Panc1 (cell line): ENCODE data around the gene PXDN. TPM values are rescaled to one million over a fixed set of nuclear protein-coding genes. Genes with fewer than 3 reads are reported as not detected.

Source experiments
- ATAC-seq: fragments of 200-7000 bp; cut with Tn5 transposase; 2 replicates; pipeline ENCODE4 v1.9.1; 2020; ENCODE audit warnings: mild to moderate bottlenecking, moderate library complexity
- BruUV-seq: library from RNA; stranded (reverse); fragments of 400-500 nt; replicated peaks from 2 replicates; lab custom pipeline; 2021; lab: Mats Ljungman, UMichigan
- CTCF ChIA-PET: fragments of 300-600 bp; sonication (Branson Sonifier 250); formaldehyde crosslinking; loops from one replicate; lab custom pipeline; 2022; ENCODE audit warnings: antibody characterized with exemption; lab: Charles Lee
- POLR2A ChIA-PET: fragments of 300-600 bp; sonication (Branson Sonifier 250); formaldehyde crosslinking; loops from one replicate; lab custom pipeline; 2022; ENCODE audit warnings: antibody characterized with exemption; lab: Charles Lee
- DNase-seq: peaks from one replicate; pipeline ENCODE4 v3.0.0-alpha.2; 2010; ENCODE audit warnings: low read depth, low spot score
- H3K27ac ChIP-seq: 2 replicates; pipeline ENCODE4 v1.5.1; 2011; ENCODE audit warnings: mild to moderate bottlenecking, low read length, inconsistent platforms
- H3K27me3 ChIP-seq: fragments of 200-500 bp; sonication (Bioruptor generic); 2 replicates; pipeline ENCODE4 v1.6.0; 2014; ENCODE audit warnings: low read length, inconsistent platforms; ENCODE audit not compliant: control insufficient read depth, insufficient read depth
- H3K36me3 ChIP-seq: fragments of 200-500 bp; sonication (Bioruptor generic); 2 replicates; pipeline ENCODE4 v1.5.1; 2014; ENCODE audit warnings: inconsistent platforms, mild to moderate bottlenecking, low read length, moderate library complexity; ENCODE audit not compliant: control insufficient read depth, insufficient read depth
- H3K4me1 ChIP-seq: 2 replicates; pipeline ENCODE4 v1.5.1; 2011; ENCODE audit warnings: inconsistent platforms, mild to moderate bottlenecking, low read length, moderate library complexity; ENCODE audit not compliant: control insufficient read depth, insufficient read depth
- H3K4me3 ChIP-seq, 2 experiments: 2 replicates each; pipeline ENCODE4 v1.5.1; 2011 to 2012; ENCODE audit warnings: low read depth in 2 of 2, low read length in 2 of 2, mild to moderate bottlenecking in 2 of 2, inconsistent platforms in 1 of 2, moderate library complexity in 1 of 2
- H3K9me3 ChIP-seq: fragments of 200-500 bp; sonication (Bioruptor generic); 2 replicates; pipeline ENCODE4 v1.5.1; 2014; ENCODE audit warnings: low read depth, mild to moderate bottlenecking, inconsistent platforms, low read length, moderate library complexity; ENCODE audit not compliant: control insufficient read depth, insufficient read depth
- POLR2AphosphoS5 ChIP-seq: IDR thresholded peaks from 2 replicates; pipeline ENCODE4 v1.6.1; 2012; ENCODE audit warnings: mild to moderate bottlenecking, low read depth, low read length, moderate library complexity
- REST ChIP-seq, 2 experiments: IDR thresholded peaks; 2 replicates each; pipeline ENCODE4 v1.6.1; 2011 to 2012; ENCODE audit warnings: low read depth in 2 of 2, control low read depth in 1 of 2, low read length in 1 of 2, mild to moderate bottlenecking in 1 of 2, moderate library complexity in 1 of 2; ENCODE audit not compliant: insufficient read depth in 1 of 2
- SIN3A ChIP-seq: IDR thresholded peaks from 2 replicates; pipeline ENCODE4 v1.6.1; 2012; ENCODE audit warnings: low read depth, mild to moderate bottlenecking, low read length, moderate library complexity, borderline replicate concordance; ENCODE audit not compliant: insufficient read depth
- TCF7L2 ChIP-seq: IDR thresholded peaks from 2 replicates; pipeline ENCODE4 v1.6.1; 2011; ENCODE audit warnings: mild to moderate bottlenecking, low read depth, low read length, inconsistent platforms
- in situ Hi-C: cut with HindIII; loops from 2 replicates; pipeline ENCODE4 v1.10.0; 2016; ENCODE audit warnings: low sequenced_read_pairs, low pct_unique_long_range_greater_than_20kb
- intact Hi-C: fragments of 100-400 bp; cut with micrococcal nuclease; formaldehyde crosslinking; loops from one replicate; pipeline ENCODE4 v1.10.0; 2022; ENCODE audit not compliant: unreplicated experiment
- total RNA-seq: library from RNA; stranded (reverse); gene quantifications from one replicate; pipeline ENCODE4 v1.2.1, GENCODE V29; 2021; ENCODE audit not compliant: unreplicated experiment
- TF ChIP-seq, protein P1 (sequence below): fragments of 450-650 bp; IDR thresholded peaks from 2 replicates; pipeline ENCODE4 v1.5.1; 2017; ENCODE audit warnings: mild to moderate bottlenecking

Gene PXDN
- total RNA-seq, 1 experiment from 2014 or later = 2.5 TPM

DNA sequence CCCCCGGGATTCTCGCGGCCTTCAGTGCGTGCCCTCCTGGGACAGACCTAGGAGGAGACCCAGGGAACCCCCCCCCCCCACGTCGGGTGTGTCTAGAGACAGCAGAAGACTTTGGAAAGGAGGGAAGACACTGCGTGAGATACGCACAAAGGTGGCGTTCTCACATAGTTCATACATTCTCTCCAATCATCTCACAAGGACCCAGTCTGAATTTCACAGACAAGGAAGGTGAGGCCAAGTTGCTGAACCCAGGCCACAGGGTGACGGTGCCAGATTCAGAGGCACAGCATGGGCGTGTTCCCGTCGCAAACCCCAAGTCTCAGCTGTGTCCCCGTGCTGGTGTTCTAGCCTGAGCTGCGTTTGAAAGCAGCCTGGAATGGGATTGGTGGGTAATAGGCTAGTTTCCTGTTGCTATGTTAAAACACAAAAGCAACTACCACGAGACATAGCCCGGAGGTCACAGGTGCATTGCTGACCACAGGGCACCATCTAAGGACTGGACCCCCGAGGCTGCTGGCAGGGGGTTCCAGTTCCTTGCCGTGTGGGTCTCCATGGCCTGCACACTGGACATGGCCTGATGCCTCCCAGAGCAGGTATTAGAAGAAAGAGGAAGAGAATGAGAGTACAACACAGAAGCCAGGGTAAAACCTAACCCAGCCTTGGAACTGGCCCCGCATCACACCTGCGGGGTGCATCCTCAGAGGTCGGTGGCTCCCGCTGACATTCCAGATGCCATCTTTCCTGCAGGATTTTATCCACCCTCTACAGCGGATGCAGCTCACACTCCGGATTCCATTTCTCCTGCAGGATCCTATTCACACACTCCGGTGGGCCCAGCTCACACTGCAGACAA lies 1.1 kb upstream of the PXDN start:
- H3K4me3 ChIP-seq = peak overlapping the region in 1 of 2 experiments; percentile 35; a peak in 1 of 4 replicates
- no peaks in the 10 kb centered on the region for H3K4me1 ChIP-seq
- peak overlapping the region; percentile 48; the same call in 1 of the 2 replicates for H3K27ac ChIP-seq
- intact Hi-C loops (no loop called here), in situ Hi-C loops (no loop called here)
- no peaks in the 10 kb centered on the region for H3K27me3 ChIP-seq
- peak; percentile 37; the same call in 1 of the 2 replicates for ATAC-seq
- ChIA-PET POLR2A (no interaction called here), CTCF (no interaction called here)
- no peak for DNase-seq
- no peaks in the 10 kb centered on the region for H3K9me3 ChIP-seq
- no peak for TF ChIP-seq REST (IDR thresholded peaks at IDR 0.05; ENCODE audit: insufficient read depth in 1 of 2, low read depth in 2 of 2, low read length in 1 of 2)
- no peak for TF ChIP-seq TCF7L2
- TF ChIP-seq, protein P1, sequence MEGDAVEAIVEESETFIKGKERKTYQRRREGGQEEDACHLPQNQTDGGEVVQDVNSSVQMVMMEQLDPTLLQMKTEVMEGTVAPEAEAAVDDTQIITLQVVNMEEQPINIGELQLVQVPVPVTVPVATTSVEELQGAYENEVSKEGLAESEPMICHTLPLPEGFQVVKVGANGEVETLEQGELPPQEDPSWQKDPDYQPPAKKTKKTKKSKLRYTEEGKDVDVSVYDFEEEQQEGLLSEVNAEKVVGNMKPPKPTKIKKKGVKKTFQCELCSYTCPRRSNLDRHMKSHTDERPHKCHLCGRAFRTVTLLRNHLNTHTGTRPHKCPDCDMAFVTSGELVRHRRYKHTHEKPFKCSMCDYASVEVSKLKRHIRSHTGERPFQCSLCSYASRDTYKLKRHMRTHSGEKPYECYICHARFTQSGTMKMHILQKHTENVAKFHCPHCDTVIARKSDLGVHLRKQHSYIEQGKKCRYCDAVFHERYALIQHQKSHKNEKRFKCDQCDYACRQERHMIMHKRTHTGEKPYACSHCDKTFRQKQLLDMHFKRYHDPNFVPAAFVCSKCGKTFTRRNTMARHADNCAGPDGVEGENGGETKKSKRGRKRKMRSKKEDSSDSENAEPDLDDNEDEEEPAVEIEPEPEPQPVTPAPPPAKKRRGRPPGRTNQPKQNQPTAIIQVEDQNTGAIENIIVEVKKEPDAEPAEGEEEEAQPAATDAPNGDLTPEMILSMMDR = no peak
- no peak for TF ChIP-seq SIN3A
- TF ChIP-seq POLR2AphosphoS5 = no peak
- no TSS peak for BruUV-seq
- no peaks in the 10 kb centered on the region for H3K36me3 ChIP-seq

- no peaks in the 10 kb centered on the region for H3K9me3 ChIP-seq
- peaks cover 2% of the 10 kb centered on the region; the same call in 1 of the 2 replicates for H3K4me1 ChIP-seq
- H3K4me3 ChIP-seq = peak overlapping the region in 1 of 2 experiments; percentile 35; a peak in 1 of 4 replicates
- CTCF ChIA-PET = no interaction called here
- no TSS peak for BruUV-seq
- no peaks in the 10 kb centered on the region for H3K36me3 ChIP-seq
- DNase-seq (no peak), ATAC-seq (no peak)
- H3K27ac ChIP-seq = no peak overlapping the region
- no peaks in the 10 kb centered on the region for H3K27me3 ChIP-seq
- in situ Hi-C loops = no loop called here
- no peak for TF ChIP-seq SIN3A
- TF ChIP-seq, protein P1 = no peak
- TF ChIP-seq REST (IDR thresholded peaks at IDR 0.05; ENCODE audit: insufficient read depth in 1 of 2, low read depth in 2 of 2, low read length in 1 of 2) = no peak
- TF ChIP-seq TCF7L2 = no peak
- TF ChIP-seq POLR2AphosphoS5 = no peak
- POLR2A ChIA-PET = no interaction called here
- intact Hi-C loops = no loop called here
Observed at GRCh38 chr2:1744151-1744445, 217 bp downstream of the PXDN start.
